SIG-M5 treated with dmso at 0.1 percent for 504 hours (cell line): ENCODE measurements around the gene HES1.
A peak's percentile ranks its signal among the peaks of the same experiment; 100 is the strongest.

Source experiments
- DNase-seq: peaks from one replicate; lab custom pipeline; 2025; ENCODE audit not compliant: unreplicated experiment; lab: John Stamatoyannopoulos, UW

The HES1 gene

DNA sequence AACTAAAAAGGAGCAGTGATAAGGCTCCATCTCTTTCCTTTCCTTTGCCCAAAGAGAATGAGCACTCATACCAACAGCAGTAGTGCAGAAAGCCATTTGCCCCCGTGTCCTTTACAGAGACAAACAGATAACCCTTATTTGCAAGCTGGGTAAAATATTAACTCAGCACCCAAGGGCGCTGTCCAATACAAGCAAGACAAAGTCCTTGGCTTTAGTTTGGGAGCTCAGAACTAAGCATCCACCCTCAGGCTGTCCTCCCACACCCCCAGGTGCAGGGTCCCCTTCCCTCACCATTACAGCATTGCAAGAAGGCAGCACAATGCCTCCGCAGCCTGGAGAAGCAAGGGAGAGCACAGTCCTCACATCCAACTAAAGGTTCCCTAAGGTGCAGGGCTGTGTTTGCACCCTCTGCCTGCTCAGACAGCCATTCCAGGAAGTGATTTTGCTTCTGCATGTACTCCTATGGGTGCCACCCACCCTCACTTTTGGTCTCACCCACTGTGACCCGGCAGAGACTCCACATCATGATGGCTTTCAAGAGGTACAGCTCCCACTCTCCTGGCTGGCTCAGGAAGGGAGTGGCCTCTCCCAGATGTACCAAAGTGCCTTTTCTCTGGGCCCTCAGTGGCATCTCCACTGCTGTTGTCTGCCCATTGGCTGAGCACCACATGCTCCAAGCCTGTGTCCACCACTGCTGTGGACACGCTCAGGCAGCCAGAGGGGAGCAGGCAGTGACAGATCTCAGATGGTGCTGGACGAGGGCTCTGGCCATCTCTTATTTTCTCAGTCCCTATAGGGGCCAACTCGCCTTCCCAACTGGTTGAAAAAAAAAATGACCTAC, 34.1 kb upstream of the HES1 start:
- DNase-seq = no peak

GRCh38 chr3:194102436-194102835, 33.5 kb upstream of the HES1 start:
- no peak for DNase-seq

DNA sequence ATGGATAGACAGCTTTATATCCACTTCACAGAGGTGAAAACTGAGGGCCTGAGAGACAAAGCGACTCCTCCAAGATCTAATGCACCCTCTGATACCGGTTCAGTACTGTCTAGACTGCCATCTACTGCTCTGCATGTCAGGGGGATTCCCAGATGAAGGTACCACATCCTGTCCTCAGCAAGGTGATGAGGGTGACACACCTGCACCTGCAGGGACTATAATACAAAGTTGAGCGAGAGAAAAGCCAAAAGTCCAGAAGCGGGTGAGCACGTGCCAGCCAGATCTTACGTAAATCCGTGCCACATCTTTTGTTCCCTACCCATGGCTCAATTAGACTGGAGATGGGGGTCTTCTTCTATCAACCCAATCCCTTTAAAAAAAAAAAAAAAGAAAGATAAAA, 32.4 kb upstream of the HES1 start:
- no peak for DNase-seq

GRCh38 chr3:194103983-194104751, 31.8 kb upstream of the HES1 start:
- peak; percentile 47 for DNase-seq

- DNase-seq = no peak
These were observed 30.7 kb upstream of the HES1 start for GRCh38 chr3:194105292-194105691.

DNA sequence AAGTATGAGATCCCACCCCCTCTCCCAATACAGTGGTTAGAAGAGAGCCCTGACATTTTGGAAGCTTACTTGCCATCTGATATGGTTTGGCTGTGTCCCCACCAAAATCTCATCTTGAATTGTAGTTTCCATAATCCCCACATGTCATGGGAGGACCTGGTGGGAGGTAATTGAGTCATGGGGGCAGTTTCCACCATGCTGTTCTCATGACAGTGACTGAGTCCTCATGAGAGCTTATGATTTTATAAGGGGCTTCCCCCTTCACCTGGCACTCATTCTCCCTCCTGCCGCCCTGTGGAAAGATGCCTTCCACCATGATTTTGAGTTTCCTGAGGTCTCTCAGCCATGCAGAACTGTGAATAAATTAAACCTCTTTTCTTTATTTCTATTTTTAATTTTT, 28.8 kb upstream of the HES1 start:
- DNase-seq = no peak

DNA sequence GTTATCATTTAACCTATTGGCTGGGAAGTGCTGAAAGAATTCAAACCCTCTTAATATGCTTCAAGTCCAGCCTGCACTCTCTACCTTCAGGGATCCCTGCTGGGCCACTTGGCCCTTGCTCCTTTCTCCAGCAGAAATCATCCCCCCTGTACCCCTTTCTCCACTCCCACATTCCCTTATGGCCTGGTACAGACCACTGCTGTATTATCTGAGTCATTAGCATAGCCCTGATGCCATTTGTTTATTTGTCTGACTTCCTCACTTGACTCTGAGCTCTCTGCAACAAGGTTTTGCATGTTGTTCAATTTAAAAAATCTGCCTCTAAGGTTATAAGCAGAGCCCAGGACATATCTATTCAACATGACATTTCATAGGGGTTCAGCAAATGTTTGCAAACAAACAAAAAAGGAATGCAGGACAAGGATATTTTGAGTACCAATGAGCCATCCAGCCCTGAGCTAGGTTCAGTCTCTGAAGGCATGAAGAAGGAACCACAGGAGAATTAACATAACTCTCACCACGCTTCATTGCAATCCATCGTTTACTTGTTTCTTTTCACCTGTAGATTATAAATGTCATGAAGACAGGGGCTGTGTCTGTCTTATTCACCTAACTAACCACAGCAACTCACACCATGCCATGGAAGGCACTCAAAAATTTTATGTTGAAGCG, 26.6 kb upstream of the HES1 start:
- no peak for DNase-seq

DNA sequence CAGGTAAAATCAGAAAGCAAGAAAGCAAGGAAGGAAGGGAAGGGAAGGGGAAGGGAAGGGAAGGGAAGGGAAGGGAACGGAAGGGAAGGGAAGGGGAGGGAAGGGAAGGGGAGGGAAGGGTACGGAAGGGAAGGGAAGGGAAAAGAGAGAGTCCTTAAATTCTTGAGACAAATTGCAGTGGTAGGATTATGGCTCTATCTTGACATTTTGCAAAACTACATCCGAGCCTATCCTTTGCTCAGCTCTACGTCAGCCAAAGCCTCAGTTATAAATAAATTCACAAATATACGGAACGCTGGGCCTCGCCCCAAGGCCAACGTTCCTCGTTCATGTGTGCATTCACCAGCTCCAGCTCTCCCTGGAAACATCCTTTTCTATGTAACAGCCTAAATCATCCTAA, 25.5 kb upstream of the HES1 start:
- no peak for DNase-seq

DNA sequence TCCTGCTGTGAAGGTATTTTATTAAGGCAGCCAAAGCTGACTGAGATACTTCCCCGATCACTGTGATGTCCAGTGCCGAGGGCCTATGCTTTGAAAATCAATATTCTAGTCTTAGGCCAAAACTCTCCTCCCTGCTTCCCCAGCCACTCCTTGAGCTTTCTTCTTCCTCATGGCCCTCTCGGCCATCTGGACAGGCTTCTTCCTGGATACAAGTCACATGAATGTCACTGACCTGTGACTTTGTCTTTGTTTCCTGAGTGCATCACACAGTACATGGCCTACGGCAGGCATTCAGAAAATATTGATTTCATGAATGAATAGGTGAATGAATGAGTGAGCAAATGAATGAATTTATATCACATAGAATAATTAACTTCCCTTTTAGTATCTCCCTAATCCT, 24.6 kb upstream of the HES1 start:
- DNase-seq = no peak

GRCh38 chr3:194112120-194113106, 23.5 kb upstream of the HES1 start:
- peak; percentile 67 for DNase-seq

DNA sequence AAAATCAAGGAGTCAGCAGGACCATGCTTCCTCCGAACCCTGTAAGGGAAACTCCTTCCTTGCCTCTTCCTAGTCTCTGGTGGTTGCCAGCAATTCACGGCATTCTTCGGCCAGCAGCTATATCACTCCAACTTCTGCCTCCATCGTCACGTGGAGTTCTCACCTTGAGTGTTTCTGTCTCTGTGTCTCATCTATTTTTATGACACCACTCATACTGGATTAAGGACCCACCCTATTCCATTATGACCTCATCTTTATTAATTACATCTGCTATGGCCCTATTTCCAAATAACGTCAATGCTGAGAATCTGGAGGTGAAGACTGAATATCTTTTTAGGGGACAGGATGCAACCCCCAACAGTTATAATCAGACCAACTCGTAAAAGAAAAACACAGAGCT, 21.8 kb upstream of the HES1 start:
- DNase-seq = no peak

DNA sequence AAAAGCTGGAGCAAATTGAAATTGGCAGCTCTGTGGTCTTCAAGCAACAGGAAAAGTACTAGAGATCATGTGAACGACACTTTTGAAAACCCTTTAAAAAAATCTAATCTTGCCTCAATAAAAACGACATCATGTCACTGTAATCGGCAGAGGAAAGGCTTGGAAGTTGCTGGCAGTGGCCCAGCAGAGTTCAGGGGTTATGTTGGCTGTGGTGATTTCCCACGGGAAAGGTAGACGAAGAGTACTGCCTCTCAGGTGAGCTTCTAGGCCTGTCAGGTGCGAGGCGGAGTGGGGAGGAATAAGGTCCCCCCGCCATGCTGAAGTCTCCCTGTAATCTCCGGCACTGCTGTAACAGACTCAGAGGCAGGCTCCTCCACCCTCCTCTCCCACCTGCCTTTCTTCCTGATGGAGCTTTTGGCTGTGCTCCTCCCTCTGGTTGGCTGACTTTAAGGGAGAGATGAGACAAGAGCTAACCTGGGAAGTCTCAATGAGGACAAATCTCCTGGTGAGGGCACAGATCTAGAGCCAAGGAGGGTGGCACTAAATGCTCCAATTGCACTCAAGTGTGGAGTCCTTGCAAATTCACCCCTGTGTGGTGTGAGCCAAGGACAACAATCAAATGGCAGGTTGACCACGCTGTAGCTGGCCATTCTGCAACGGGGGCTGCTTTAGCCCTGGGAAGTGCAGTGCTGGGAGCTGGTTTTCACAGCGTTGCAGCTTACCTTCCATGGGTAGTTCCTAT, 18.7 kb upstream of the HES1 start:
- no peak for DNase-seq

GRCh38 chr3:194118920-194119319, 17.0 kb upstream of the HES1 start:
- no peak for DNase-seq

GRCh38 chr3:194119831-194120590, 15.9 kb upstream of the HES1 start:
- no peak for DNase-seq

DNA sequence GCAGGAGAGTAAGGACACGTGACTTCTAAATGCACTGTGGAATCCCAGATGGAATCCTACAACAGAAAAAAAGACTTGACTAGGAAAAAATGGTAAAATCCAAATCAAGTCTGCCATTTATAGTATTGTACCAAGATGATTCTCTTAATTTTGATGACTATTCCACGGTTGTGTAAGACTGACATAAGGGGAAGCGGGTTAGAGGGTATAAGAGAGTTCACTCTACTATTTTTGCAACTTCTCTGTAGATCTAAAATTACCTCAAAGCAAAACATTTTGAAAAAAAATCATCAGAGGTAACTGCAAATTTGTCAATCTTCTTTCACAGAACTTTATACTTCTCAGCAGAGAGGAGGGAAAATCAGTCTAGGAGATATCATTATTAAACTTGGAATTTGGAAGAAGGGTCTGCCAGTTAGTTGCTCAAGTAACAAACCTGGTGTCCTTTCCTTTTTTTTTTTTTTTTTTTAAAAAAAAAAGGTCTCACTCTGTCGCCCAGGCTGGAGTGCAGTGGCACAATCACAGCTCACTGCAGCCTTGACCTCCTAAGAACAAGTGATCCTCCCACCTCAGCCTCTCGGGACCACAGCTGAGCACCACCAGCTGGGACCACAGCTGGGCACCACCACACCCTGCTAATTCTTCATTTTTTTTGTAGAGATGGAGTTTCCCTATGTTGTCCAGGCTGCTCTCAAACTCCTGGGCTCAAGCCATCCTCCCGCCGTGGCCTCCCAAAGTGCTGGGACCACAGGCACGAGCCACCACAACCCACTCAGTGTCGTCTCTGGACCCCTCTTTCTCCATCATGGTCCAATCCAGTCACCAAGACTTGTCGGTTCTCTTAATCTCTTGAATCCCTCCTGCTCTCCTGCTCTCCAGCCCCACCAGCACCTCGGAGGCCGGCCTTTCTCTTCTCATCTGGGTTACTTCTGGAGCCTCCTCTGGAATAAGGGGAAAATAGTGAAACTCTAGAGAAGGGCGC, 14.9 kb upstream of the HES1 start:
- DNase-seq = peak; percentile 80

DNA sequence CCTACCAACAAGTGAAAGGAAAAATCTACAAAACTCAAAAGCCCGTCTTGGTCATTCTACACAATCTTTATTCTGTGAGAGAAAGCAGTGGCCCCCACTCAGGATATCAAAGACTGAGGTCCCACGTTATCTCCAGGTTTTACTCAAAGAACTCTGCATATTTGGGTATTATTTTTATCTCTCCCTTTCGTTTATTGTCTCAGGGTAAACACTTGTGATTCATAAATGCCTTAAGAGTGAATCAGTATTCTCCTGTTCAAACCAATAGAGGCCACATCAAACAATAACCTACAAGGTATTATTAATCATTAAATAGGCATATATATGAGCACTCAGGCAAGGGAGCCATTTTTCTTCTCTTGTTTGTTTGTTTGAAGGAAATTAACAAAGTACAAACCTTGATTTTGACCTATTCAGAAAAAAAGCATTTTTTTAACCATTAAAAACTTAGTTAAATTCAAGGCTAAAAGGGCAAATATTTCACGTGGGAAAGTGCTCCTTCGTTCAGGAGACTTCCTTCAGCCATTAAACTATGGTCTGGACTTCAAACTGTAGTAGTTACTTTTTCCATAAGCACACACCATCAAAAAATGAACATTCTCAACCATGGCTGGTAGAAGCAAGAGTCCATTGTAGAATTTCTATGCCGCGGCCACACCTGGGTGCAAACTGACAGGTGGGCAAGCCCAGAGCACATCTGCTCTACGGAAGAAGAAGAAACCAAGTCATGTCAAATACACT, 13.9 kb upstream of the HES1 start:
- DNase-seq = no peak

GRCh38 chr3:194123726-194124125, 12.2 kb upstream of the HES1 start:
- no peak for DNase-seq
